HL-60 (cell line): ENCODE measurements around the gene ALDH2.

Source experiments
- GABPA ChIP-seq: IDR thresholded peaks from 2 replicates; pipeline ENCODE4 v1.6.1; 2012; ENCODE audit warnings: low read depth
- POLR2AphosphoS5 ChIP-seq: IDR thresholded peaks from 2 replicates; pipeline ENCODE4 v1.6.1; 2012; ENCODE audit warnings: low read depth
- SPI1 ChIP-seq: IDR thresholded peaks from 2 replicates; pipeline ENCODE4 v1.6.1; 2012; ENCODE audit warnings: low read depth, mild to moderate bottlenecking, borderline replicate concordance
- TF ChIP-seq, protein P1 (sequence below): IDR thresholded peaks from one replicate; pipeline ENCODE4 v1.5.1; 2011; ENCODE audit warnings: low read length, control low read depth, inconsistent platforms; ENCODE audit not compliant: insufficient read depth

DNA sequence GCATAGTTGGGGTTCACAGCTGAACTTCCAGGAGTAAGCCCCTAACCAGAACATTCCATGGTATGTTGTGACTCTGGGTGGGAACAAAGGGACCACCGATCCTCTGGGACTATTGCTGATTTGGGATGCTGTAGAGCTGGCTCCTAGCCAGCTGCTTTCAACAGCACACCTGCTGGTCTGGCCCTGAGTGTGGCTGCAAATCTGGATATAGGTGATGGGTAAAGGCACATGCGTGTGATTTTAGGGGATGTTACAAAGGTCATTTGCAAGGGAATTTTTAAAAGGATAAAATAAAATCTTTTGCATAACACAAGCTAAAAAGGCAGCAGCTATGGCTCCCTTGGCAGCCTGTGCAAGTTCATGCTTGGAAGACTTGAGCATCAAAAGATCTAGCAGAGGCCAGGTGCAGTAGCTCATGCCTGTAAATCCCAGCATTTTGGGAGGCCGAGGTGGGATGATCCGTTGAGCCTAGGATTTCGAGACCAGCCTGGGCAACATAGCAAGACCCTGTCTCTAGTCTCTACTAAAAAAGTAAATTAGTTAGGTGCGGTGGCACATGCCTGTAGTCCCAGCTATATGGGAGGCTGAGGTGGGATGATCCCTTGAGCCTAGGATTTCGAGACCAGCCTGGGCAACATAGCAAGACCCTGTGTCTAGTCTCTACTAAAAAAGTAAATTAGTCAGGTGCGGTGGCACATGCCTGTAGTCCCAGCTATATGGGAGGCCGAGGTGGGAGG lies 1.6 kb downstream of the ALDH2 start:
- TF ChIP-seq, protein P1, sequence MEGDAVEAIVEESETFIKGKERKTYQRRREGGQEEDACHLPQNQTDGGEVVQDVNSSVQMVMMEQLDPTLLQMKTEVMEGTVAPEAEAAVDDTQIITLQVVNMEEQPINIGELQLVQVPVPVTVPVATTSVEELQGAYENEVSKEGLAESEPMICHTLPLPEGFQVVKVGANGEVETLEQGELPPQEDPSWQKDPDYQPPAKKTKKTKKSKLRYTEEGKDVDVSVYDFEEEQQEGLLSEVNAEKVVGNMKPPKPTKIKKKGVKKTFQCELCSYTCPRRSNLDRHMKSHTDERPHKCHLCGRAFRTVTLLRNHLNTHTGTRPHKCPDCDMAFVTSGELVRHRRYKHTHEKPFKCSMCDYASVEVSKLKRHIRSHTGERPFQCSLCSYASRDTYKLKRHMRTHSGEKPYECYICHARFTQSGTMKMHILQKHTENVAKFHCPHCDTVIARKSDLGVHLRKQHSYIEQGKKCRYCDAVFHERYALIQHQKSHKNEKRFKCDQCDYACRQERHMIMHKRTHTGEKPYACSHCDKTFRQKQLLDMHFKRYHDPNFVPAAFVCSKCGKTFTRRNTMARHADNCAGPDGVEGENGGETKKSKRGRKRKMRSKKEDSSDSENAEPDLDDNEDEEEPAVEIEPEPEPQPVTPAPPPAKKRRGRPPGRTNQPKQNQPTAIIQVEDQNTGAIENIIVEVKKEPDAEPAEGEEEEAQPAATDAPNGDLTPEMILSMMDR = no peak
- TF ChIP-seq GABPA = no peak
- TF ChIP-seq POLR2AphosphoS5 = no peak
- no peak for TF ChIP-seq SPI1
